Glomerular visceral epithelial cell (primary cell): Measurements from ENCODE around the gene PDHB.
A peak's percentile ranks its signal among the peaks of the same experiment; 100 is the strongest.

Source experiments
- DNase-seq: peaks from one replicate; pipeline ENCODE4 v3.0.0-alpha.2; 2016; ENCODE audit errors: extremely low spot score

The PDHB gene

GRCh38 chr3:58403513-58404109 lies 30.0 kb downstream of the PDHB start:
- DNase-seq, result no peak

GRCh38 chr3:58398669-58399333 lies 34.8 kb downstream of the PDHB start:
- DNase-seq, result no peak

GRCh38 chr3:58394339-58394738 lies 39.3 kb downstream of the PDHB start:
- DNase-seq, result no peak

- DNase-seq, result no peak
Measured at GRCh38 chr3:58392181-58392580, 41.5 kb downstream of the PDHB start.

GRCh38 chr3:58391156-58391865 lies 42.3 kb downstream of the PDHB start:
- no peak for DNase-seq

- peak; percentile 7 for DNase-seq
Measured at GRCh38 chr3:58388550-58389091, 45.0 kb downstream of the PDHB start.

GRCh38 chr3:58387650-58388546 lies 45.7 kb downstream of the PDHB start:
- no peak for DNase-seq

GRCh38 chr3:58386626-58387365 lies 46.8 kb downstream of the PDHB start:
- DNase-seq, result peak; percentile 12

- no peak for DNase-seq
Measured at GRCh38 chr3:58384381-58385090, 49.1 kb downstream of the PDHB start.

GRCh38 chr3:58383904-58384303 lies 49.7 kb downstream of the PDHB start:
- DNase-seq, result peak; percentile 95

- DNase-seq, result peak; percentile 48
Measured at GRCh38 chr3:58383476-58383875, 50.2 kb downstream of the PDHB start.

GRCh38 chr3:58379351-58380073 lies 54.1 kb downstream of the PDHB start:
- DNase-seq, result no peak

GRCh38 chr3:58377750-58378149 lies 55.9 kb downstream of the PDHB start:
- DNase-seq, result no peak
